Parathyroid adenoma (tissue), 2 donors: ENCODE data around the gene UHRF1.

Source experiments
- H2AFZ ChIP-seq: fragments of 300-600 bp; sonication (generic); one replicate; pipeline ENCODE4 v1.7.0; 2017; ENCODE audit warnings: antibody characterized with exemption, mild to moderate bottlenecking
- H3K27ac ChIP-seq: fragments of 300-600 bp; sonication (generic); one replicate; pipeline ENCODE4 v1.7.0; 2017
- H3K27me3 ChIP-seq: fragments of 300-600 bp; sonication (generic); one replicate; pipeline ENCODE4 v1.7.0; 2017; ENCODE audit warnings: low read length; ENCODE audit not compliant: control insufficient read depth, insufficient read depth
- H3K36me3 ChIP-seq: fragments of 300-600 bp; sonication (generic); one replicate; pipeline ENCODE4 v1.7.0; 2017; ENCODE audit warnings: low read length; ENCODE audit not compliant: control insufficient read depth, insufficient read depth
- H3K4me1 ChIP-seq: fragments of 300-600 bp; sonication (generic); one replicate; pipeline ENCODE4 v1.7.0; 2017; ENCODE audit warnings: control low read depth
- H3K4me2 ChIP-seq: fragments of 300-600 bp; sonication (generic); one replicate; pipeline ENCODE4 v1.7.0; 2017; ENCODE audit warnings: low read length
- H3K4me3 ChIP-seq: fragments of 300-600 bp; sonication (generic); one replicate; pipeline ENCODE4 v1.7.0; 2017; ENCODE audit warnings: low read depth, low read length
- H3K79me2 ChIP-seq: fragments of 300-600 bp; sonication (generic); one replicate; pipeline ENCODE4 v1.7.0; 2017; ENCODE audit warnings: control low read depth
- H3K9ac ChIP-seq: fragments of 300-600 bp; sonication (generic); one replicate; pipeline ENCODE4 v1.7.0; 2017; ENCODE audit warnings: mild to moderate bottlenecking
- H3K9me3 ChIP-seq: fragments of 300-600 bp; sonication (generic); one replicate; pipeline ENCODE4 v1.7.0; 2017; ENCODE audit warnings: low read length; ENCODE audit not compliant: control insufficient read depth
- CTCF ChIP-seq: fragments of 300-600 bp; sonication (generic); IDR thresholded peaks from one replicate; pipeline ENCODE4 v1.7.0; 2017; ENCODE audit warnings: antibody characterized with exemption, mild to moderate bottlenecking
- donor health status: primary hyperparathyroidism.

Gene UHRF1

GRCh38 chr19:4976401-4977298, 67.3 kb downstream of the UHRF1 start:
- peak overlapping the region; percentile 51 for H3K4me2 ChIP-seq
- H3K9ac ChIP-seq: no peak overlapping the region
- peak overlapping the region; percentile 65 for H3K27ac ChIP-seq
- no peaks in the 10 kb centered on the region for H3K9me3 ChIP-seq
- no peaks in the 10 kb centered on the region for H3K27me3 ChIP-seq
- H3K4me3 ChIP-seq: peak overlapping the region; percentile 36
- no peaks in the 10 kb centered on the region for H3K36me3 ChIP-seq
- H3K4me1 ChIP-seq: peaks cover 25% of the 10 kb centered on the region
- peak; percentile 31 for TF ChIP-seq CTCF
- peaks cover 59% of the 10 kb centered on the region for H3K79me2 ChIP-seq
- H2AFZ ChIP-seq: peak overlapping the region; percentile 10

GRCh38 chr19:4977299-4978174, 68.2 kb downstream of the UHRF1 start:
- no peak overlapping the region for H3K4me3 ChIP-seq
- no peak overlapping the region for H2AFZ ChIP-seq
- H3K9me3 ChIP-seq: no peaks in the 10 kb centered on the region
- H3K27ac ChIP-seq: peak overlapping the region; percentile 65
- H3K4me2 ChIP-seq: peak overlapping the region; percentile 51
- TF ChIP-seq CTCF: no peak
- H3K4me1 ChIP-seq: peaks cover 25% of the 10 kb centered on the region
- peaks cover 56% of the 10 kb centered on the region for H3K79me2 ChIP-seq
- no peaks in the 10 kb centered on the region for H3K36me3 ChIP-seq
- H3K9ac ChIP-seq: no peak overlapping the region
- no peaks in the 10 kb centered on the region for H3K27me3 ChIP-seq

GRCh38 chr19:4979211-4979807, 70.0 kb downstream of the UHRF1 start:
- Histone ChIP-seq H3K4me1 (peaks cover 29% of the 10 kb centered on the region), H3K4me2 (no peak overlapping the region), H3K27ac (no peak overlapping the region), H3K36me3 (no peaks in the 10 kb centered on the region), H3K27me3 (no peaks in the 10 kb centered on the region), H3K4me3 (no peak overlapping the region), H3K79me2 (peaks cover 59% of the 10 kb centered on the region), H3K9ac (no peak overlapping the region), H3K9me3 (no peaks in the 10 kb centered on the region), H2AFZ (no peak overlapping the region)
- no peak for TF ChIP-seq CTCF

GRCh38 chr19:4980067-4980466, 70.8 kb downstream of the UHRF1 start:
- Histone ChIP-seq H3K9me3 (no peaks in the 10 kb centered on the region), H3K4me2 (no peak overlapping the region), H2AFZ (no peak overlapping the region), H3K79me2 (peaks cover 55% of the 10 kb centered on the region), H3K27me3 (no peaks in the 10 kb centered on the region), H3K4me3 (no peak overlapping the region), H3K36me3 (no peaks in the 10 kb centered on the region), H3K9ac (no peak overlapping the region), H3K27ac (no peak overlapping the region), H3K4me1 (peaks cover 34% of the 10 kb centered on the region)
- no peak for TF ChIP-seq CTCF
